Measurements from ENCODE around the gene MPHOSPH6. TPM values are rescaled to one million over a fixed set of nuclear protein-coding genes. Genes with fewer than 3 reads are reported as not detected.

MPHOSPH6 gene
- polyA plus RNA-seq, 1 of the 3 experiments (the other 2 are of a cell fraction) = 9.4 TPM

- Histone ChIP-seq H2AFZ (ENCODE audit: low read depth) (no peak overlapping the region), H3K79me2 (ENCODE audit: insufficient read depth) (no peaks in the 10 kb centered on the region), H3K27me3 (ENCODE audit: insufficient read depth) (no peaks in the 10 kb centered on the region), H3K9ac (no peak overlapping the region), H3K9me3 (no peaks in the 10 kb centered on the region), H3K27ac (ENCODE audit: low read depth in 2 of 2, low read length in 1 of 2) (no peak overlapping the region), H4K20me1 (ENCODE audit: insufficient read depth) (no peaks in the 10 kb centered on the region), H3K4me3 (ENCODE audit: low read depth in 2 of 2, low read length in 1 of 2) (no peak overlapping the region), H3K4me2 (no peak overlapping the region), H3K9me2 (no peaks in the 10 kb centered on the region), H3K4me1 (ENCODE audit: control insufficient read depth in 1 of 2, insufficient read depth in 2 of 2, low read depth in 1 of 2, low read length in 1 of 2) (no peaks in the 10 kb centered on the region), H3K36me3 (replicated peaks in 1 of 2; ENCODE audit: control insufficient read depth in 1 of 2, insufficient read depth in 2 of 2, low read length in 1 of 2) (no peaks in the 10 kb centered on the region), H3F3A (replicated peaks; ENCODE audit: insufficient read depth) (no peaks in the 10 kb centered on the region)
- WGBS (ENCODE audit: low lambda C conversion rate) = 77% methylated on average over 1 of the region's 1 CpG
- TF ChIP-seq RCOR1 (IDR thresholded peaks at IDR 0.05; ENCODE audit: low read length) (no peak), EZH2phosphoT487 (IDR thresholded peaks at IDR 0.05; ENCODE audit: borderline replicate concordance, low read depth) (no peak), JUND (IDR thresholded peaks at IDR 0.05) (no peak), TEAD4 (IDR thresholded peaks at IDR 0.05; ENCODE audit: borderline replicate concordance, insufficient read depth) (no peak), SMC3 (IDR thresholded peaks at IDR 0.05; ENCODE audit: low read depth, low read length) (no peak), MEF2A (IDR thresholded peaks at IDR 0.05; ENCODE audit: borderline replicate concordance, low read depth) (no peak), FOSL2 (IDR thresholded peaks at IDR 0.05; ENCODE audit: borderline replicate concordance, low read depth) (no peak)
- TF ChIP-seq, protein P1, sequence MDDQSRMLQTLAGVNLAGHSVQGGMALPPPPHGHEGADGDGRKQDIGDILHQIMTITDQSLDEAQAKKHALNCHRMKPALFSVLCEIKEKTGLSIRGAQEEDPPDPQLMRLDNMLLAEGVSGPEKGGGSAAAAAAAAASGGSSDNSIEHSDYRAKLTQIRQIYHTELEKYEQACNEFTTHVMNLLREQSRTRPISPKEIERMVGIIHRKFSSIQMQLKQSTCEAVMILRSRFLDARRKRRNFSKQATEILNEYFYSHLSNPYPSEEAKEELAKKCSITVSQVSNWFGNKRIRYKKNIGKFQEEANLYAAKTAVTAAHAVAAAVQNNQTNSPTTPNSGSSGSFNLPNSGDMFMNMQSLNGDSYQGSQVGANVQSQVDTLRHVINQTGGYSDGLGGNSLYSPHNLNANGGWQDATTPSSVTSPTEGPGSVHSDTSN (IDR thresholded peaks at IDR 0.05) = no peak
- POLR2A ChIA-PET = no interaction called here
- DNase-seq = no peak
- CTCF ChIA-PET = no interaction called here
Observed at GRCh38 chr16:82199209-82199608, 29.2 kb upstream of the MPHOSPH6 start.

DNA sequence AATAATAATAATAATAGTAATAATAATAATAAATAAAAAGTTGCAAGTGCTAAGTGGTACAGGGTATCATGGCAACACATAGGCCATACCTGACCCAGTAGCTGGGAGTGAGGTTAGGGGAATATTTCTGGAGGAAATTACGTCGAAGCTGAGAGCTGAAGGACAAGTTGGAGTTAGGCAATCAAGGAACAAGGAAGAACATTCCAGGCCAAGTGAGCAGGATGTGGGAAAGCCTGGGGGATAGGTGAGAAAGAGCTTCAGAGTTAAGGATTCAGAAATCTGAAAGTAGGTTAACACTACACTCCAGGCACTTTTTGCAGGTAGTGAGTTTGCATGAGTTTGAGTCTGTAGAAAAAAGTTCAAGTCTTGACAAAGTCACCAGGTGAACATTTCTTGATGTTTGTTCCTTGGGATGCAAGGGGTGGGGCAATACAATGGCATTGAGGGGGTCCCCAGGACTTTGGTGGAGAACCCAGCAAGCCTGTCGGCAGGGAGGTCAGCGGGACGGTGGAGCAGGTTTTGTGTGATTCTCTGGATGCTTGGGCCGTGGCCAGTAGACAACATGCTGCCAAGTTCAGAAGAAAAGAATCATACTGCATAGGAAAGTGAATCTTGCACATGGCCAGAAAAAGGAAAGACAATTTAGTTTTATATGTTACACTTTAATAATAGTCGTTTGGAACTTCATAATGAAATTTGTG lies 27.7 kb upstream of the MPHOSPH6 start:
- H3K9me3 ChIP-seq = no peaks in the 10 kb centered on the region
- no peaks in the 10 kb centered on the region for H3K4me1 ChIP-seq (ENCODE audit: control insufficient read depth in 1 of 2, insufficient read depth in 2 of 2, low read depth in 1 of 2, low read length in 1 of 2)
- no peak overlapping the region for H2AFZ ChIP-seq (ENCODE audit: low read depth)
- no peaks in the 10 kb centered on the region for H3K27me3 ChIP-seq (ENCODE audit: insufficient read depth)
- 22% methylated on average over 7 of the region's 7 CpGs for WGBS (ENCODE audit: low lambda C conversion rate)
- no peak for DNase-seq
- no peak overlapping the region for H3K4me2 ChIP-seq
- ChIA-PET POLR2A (no interaction called here), CTCF (no interaction called here)
- no peaks in the 10 kb centered on the region for H3K9me2 ChIP-seq
- no peak overlapping the region for H3K9ac ChIP-seq
- no peaks in the 10 kb centered on the region for H3K36me3 ChIP-seq (replicated peaks in 1 of 2; ENCODE audit: control insufficient read depth in 1 of 2, insufficient read depth in 2 of 2, low read length in 1 of 2)
- no peak overlapping the region for H3K27ac ChIP-seq (ENCODE audit: low read depth in 2 of 2, low read length in 1 of 2)
- H3K4me3 ChIP-seq (ENCODE audit: low read depth in 2 of 2, low read length in 1 of 2) = no peak overlapping the region
- no peaks in the 10 kb centered on the region for H3F3A ChIP-seq (replicated peaks; ENCODE audit: insufficient read depth)
- no peaks in the 10 kb centered on the region for H4K20me1 ChIP-seq (ENCODE audit: insufficient read depth)
- no peaks in the 10 kb centered on the region for H3K79me2 ChIP-seq (ENCODE audit: insufficient read depth)
- no peak for TF ChIP-seq MEF2A (IDR thresholded peaks at IDR 0.05; ENCODE audit: borderline replicate concordance, low read depth)
- TF ChIP-seq, protein P2, sequence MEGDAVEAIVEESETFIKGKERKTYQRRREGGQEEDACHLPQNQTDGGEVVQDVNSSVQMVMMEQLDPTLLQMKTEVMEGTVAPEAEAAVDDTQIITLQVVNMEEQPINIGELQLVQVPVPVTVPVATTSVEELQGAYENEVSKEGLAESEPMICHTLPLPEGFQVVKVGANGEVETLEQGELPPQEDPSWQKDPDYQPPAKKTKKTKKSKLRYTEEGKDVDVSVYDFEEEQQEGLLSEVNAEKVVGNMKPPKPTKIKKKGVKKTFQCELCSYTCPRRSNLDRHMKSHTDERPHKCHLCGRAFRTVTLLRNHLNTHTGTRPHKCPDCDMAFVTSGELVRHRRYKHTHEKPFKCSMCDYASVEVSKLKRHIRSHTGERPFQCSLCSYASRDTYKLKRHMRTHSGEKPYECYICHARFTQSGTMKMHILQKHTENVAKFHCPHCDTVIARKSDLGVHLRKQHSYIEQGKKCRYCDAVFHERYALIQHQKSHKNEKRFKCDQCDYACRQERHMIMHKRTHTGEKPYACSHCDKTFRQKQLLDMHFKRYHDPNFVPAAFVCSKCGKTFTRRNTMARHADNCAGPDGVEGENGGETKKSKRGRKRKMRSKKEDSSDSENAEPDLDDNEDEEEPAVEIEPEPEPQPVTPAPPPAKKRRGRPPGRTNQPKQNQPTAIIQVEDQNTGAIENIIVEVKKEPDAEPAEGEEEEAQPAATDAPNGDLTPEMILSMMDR (IDR thresholded peaks at IDR 0.05) = no peak
- no peak for TF ChIP-seq GABPA (IDR thresholded peaks at IDR 0.05; ENCODE audit: low read depth)
- no peak for TF ChIP-seq FOXM1 (IDR thresholded peaks at IDR 0.05; ENCODE audit: low read depth)
- no peak for TF ChIP-seq RAD21 (IDR thresholded peaks at IDR 0.05; ENCODE audit: low read length)
- TF ChIP-seq, protein P3, sequence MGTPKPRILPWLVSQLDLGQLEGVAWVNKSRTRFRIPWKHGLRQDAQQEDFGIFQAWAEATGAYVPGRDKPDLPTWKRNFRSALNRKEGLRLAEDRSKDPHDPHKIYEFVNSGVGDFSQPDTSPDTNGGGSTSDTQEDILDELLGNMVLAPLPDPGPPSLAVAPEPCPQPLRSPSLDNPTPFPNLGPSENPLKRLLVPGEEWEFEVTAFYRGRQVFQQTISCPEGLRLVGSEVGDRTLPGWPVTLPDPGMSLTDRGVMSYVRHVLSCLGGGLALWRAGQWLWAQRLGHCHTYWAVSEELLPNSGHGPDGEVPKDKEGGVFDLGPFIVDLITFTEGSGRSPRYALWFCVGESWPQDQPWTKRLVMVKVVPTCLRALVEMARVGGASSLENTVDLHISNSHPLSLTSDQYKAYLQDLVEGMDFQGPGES (IDR thresholded peaks at IDR 0.05; ENCODE audit: low read depth, low read length) = no peak
- TF ChIP-seq TEAD4 (IDR thresholded peaks at IDR 0.05; ENCODE audit: borderline replicate concordance, insufficient read depth) = no peak
- TF ChIP-seq CHD2 (IDR thresholded peaks at IDR 0.05; ENCODE audit: low read length, partially characterized antibody) = no peak
- no peak for TF ChIP-seq RXRA (IDR thresholded peaks at IDR 0.05; ENCODE audit: borderline replicate concordance, low read depth)
- TF ChIP-seq EP300 (IDR thresholded peaks at IDR 0.05; ENCODE audit: borderline replicate concordance in 1 of 2, low read depth in 1 of 2, low read length in 1 of 2) = no peak
- no peak for TF ChIP-seq ZBTB33 (IDR thresholded peaks at IDR 0.05; ENCODE audit: borderline replicate concordance, low read depth)
- no peak for TF ChIP-seq YY1 (IDR thresholded peaks at IDR 0.05; ENCODE audit: low read depth)
- no peak for TF ChIP-seq NRF1 (IDR thresholded peaks at IDR 0.05; ENCODE audit: low read depth, low read length)
- TF ChIP-seq JUND (IDR thresholded peaks at IDR 0.05) = no peak
- no peak for TF ChIP-seq SIN3A (IDR thresholded peaks at IDR 0.05; ENCODE audit: borderline replicate concordance, low read depth, low read length)
- TF ChIP-seq, protein P1 (IDR thresholded peaks at IDR 0.05) = no peak

Data from SK-N-SH (cell line).